ENCODE results near the gene PHF21B. TPM values are rescaled to one million over a fixed set of nuclear protein-coding genes. Genes with fewer than 3 reads are reported as not detected.

The PHF21B gene
- total and polyA plus RNA-seq, 5 donors from 2014 or later, result not detected

GRCh38 chr22:44840611-44841322 lies 169.0 kb downstream of the PHF21B start:
- no peaks in the 10 kb centered on the region for H3K4me1 Mint-ChIP-seq
- ATAC-seq (ENCODE audit: low read depth in 2 of 2), result no peak
- no peak for DNase-seq

GRCh38 chr22:44839721-44840120 lies 170.1 kb downstream of the PHF21B start:
- Mint-ChIP-seq H3K9me3 (peaks cover 0 to 15% (median 3%) of the 10 kb centered on the region in 7 donors), H3K4me1 (no peaks in the 10 kb centered on the region), H3K27ac (no peak overlapping the region), H3K4me3 (no peak overlapping the region), H3K27me3 (peaks cover 5% of the 10 kb centered on the region), H3K36me3 (no peaks in the 10 kb centered on the region)
- Histone ChIP-seq H3K4me1 (ENCODE audit: control insufficient read depth, insufficient read depth, low read length, poor library complexity, severe bottlenecking) (no peaks in the 10 kb centered on the region), H3K27ac (ENCODE audit: insufficient read depth, low read length, poor library complexity, severe bottlenecking) (no peak overlapping the region), H3K36me3 (ENCODE audit: control insufficient read depth, insufficient read depth, low read length) (no peaks in the 10 kb centered on the region), H3K4me3 (ENCODE audit: low read depth, low read length) (no peak overlapping the region), H3K27me3 (ENCODE audit: control insufficient read depth, insufficient read depth, low read length) (no peaks in the 10 kb centered on the region), H3K9me3 (ENCODE audit: control insufficient read depth in 2 of 2, low read length in 2 of 2) (peaks cover 4 to 5% of the 10 kb centered on the region in 2 experiments)
- DNase-seq (no peak), ATAC-seq (ENCODE audit: low read depth in 2 of 2) (no peak)

More at GRCh38 chr22:44840611-44841322, 169.0 kb downstream of the PHF21B start:
- Histone ChIP-seq H3K4me3 (ENCODE audit: low read depth, low read length) (no peak overlapping the region), H3K27me3 (ENCODE audit: control insufficient read depth, insufficient read depth, low read length) (no peaks in the 10 kb centered on the region), H3K9me3 (ENCODE audit: control insufficient read depth in 2 of 2, low read length in 2 of 2) (peaks cover 0 to 2% of the 10 kb centered on the region in 2 experiments), H3K4me1 (ENCODE audit: control insufficient read depth, insufficient read depth, low read length, poor library complexity, severe bottlenecking) (no peaks in the 10 kb centered on the region), H3K36me3 (ENCODE audit: control insufficient read depth, insufficient read depth, low read length) (no peaks in the 10 kb centered on the region), H3K27ac (ENCODE audit: insufficient read depth, low read length, poor library complexity, severe bottlenecking) (no peak overlapping the region)
- Mint-ChIP-seq H3K9me3 (peaks cover 0 to 13% (median 3%) of the 10 kb centered on the region in 7 donors), H3K27ac (no peak overlapping the region), H3K36me3 (no peaks in the 10 kb centered on the region), H3K4me3 (no peak overlapping the region), H3K27me3 (peaks cover 9% of the 10 kb centered on the region)

GRCh38 chr22:44839061-44839460 lies 170.7 kb downstream of the PHF21B start:
- ATAC-seq (ENCODE audit: low read depth in 2 of 2) (no peak), DNase-seq (no peak)
- H3K4me1 ChIP-seq (ENCODE audit: control insufficient read depth, insufficient read depth, low read length, poor library complexity, severe bottlenecking), result no peaks in the 10 kb centered on the region

DNA sequence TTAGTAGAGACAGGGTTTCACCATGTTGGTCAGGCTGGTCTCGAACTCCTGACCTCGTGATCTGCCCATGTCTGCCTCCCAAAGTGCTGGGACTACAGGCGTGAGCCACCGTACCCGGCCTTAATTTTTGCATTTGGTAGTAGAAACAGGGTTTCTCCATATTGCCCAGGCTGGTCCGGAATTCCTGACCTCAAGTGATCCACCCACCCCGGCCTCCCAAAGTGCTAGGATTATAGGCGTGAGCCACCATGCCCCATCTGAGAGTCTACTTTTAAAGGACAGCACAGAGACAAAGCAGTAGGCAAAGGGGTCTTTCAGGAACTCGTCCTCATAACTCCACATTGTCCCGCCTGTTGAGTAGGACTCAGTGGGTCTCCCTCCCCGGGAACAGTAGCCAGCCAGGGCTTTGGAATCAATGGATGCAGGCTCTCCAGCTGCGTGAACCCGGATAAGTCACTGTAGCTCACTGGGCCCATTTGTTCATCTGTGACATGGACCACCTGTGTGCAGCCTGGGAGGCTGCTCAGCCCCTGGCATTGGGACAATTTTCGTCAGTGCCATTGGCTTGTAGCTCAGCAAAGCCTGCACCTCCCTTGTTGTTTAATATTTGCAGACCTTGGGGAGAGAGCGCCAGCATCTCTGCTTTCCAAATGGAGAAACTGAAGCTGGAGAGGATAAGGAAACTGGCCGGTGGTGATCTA lies 171.3 kb downstream of the PHF21B start:
- Mint-ChIP-seq H3K4me3 (no peak overlapping the region), H3K27ac (no peak overlapping the region), H3K36me3 (no peaks in the 10 kb centered on the region), H3K9me3 (peaks cover 0 to 8% (median 3%) of the 10 kb centered on the region in 7 donors), H3K27me3 (no peaks in the 10 kb centered on the region), H3K4me1 (no peaks in the 10 kb centered on the region)
- H3K27me3 ChIP-seq (ENCODE audit: control insufficient read depth, insufficient read depth, low read length), result no peaks in the 10 kb centered on the region
- H3K36me3 ChIP-seq (ENCODE audit: control insufficient read depth, insufficient read depth, low read length), result no peaks in the 10 kb centered on the region
- peaks cover 3 to 8% of the 10 kb centered on the region in 2 experiments for H3K9me3 ChIP-seq (ENCODE audit: control insufficient read depth in 2 of 2, low read length in 2 of 2)
- no peak overlapping the region for H3K4me3 ChIP-seq (ENCODE audit: low read depth, low read length)
- no peaks in the 10 kb centered on the region for H3K4me1 ChIP-seq (ENCODE audit: control insufficient read depth, insufficient read depth, low read length, poor library complexity, severe bottlenecking)
- no peak for ATAC-seq (ENCODE audit: low read depth in 2 of 2)
- no peak for DNase-seq
- no peak overlapping the region for H3K27ac ChIP-seq (ENCODE audit: insufficient read depth, low read length, poor library complexity, severe bottlenecking)

More at GRCh38 chr22:44839061-44839460, 170.7 kb downstream of the PHF21B start:
- Mint-ChIP-seq H3K4me3 (no peak overlapping the region), H3K27me3 (no peaks in the 10 kb centered on the region), H3K4me1 (no peaks in the 10 kb centered on the region), H3K27ac (no peak overlapping the region), H3K36me3 (no peaks in the 10 kb centered on the region), H3K9me3 (peaks cover 0 to 11% (median 5%) of the 10 kb centered on the region in 7 donors)
- no peaks in the 10 kb centered on the region for H3K27me3 ChIP-seq (ENCODE audit: control insufficient read depth, insufficient read depth, low read length)
- H3K4me3 ChIP-seq (ENCODE audit: low read depth, low read length), result no peak overlapping the region
- H3K9me3 ChIP-seq (ENCODE audit: control insufficient read depth in 2 of 2, low read length in 2 of 2), result peaks cover 3 to 8% of the 10 kb centered on the region in 2 experiments
- no peak overlapping the region for H3K27ac ChIP-seq (ENCODE audit: insufficient read depth, low read length, poor library complexity, severe bottlenecking)
- H3K36me3 ChIP-seq (ENCODE audit: control insufficient read depth, insufficient read depth, low read length), result no peaks in the 10 kb centered on the region

- Mint-ChIP-seq H3K4me3 (no peak overlapping the region), H3K27ac (no peak overlapping the region), H3K36me3 (no peaks in the 10 kb centered on the region), H3K9me3 (peaks cover 0 to 8% (median 3%) of the 10 kb centered on the region in 7 donors), H3K27me3 (no peaks in the 10 kb centered on the region), H3K4me1 (no peaks in the 10 kb centered on the region)
- Histone ChIP-seq H3K27ac (ENCODE audit: insufficient read depth, low read length, poor library complexity, severe bottlenecking) (no peak overlapping the region), H3K36me3 (ENCODE audit: control insufficient read depth, insufficient read depth, low read length) (no peaks in the 10 kb centered on the region), H3K9me3 (ENCODE audit: control insufficient read depth in 2 of 2, low read length in 2 of 2) (peaks cover 3 to 8% of the 10 kb centered on the region in 2 experiments), H3K4me3 (ENCODE audit: low read depth, low read length) (no peak overlapping the region), H3K4me1 (ENCODE audit: control insufficient read depth, insufficient read depth, low read length, poor library complexity, severe bottlenecking) (no peaks in the 10 kb centered on the region), H3K27me3 (ENCODE audit: control insufficient read depth, insufficient read depth, low read length) (no peaks in the 10 kb centered on the region)
- no peak for ATAC-seq (ENCODE audit: low read depth in 2 of 2)
- DNase-seq, result no peak
Measured at GRCh38 chr22:44837481-44837880, 172.3 kb downstream of the PHF21B start.

- H3K27me3 Mint-ChIP-seq, result peaks cover 7% of the 10 kb centered on the region
- peaks cover 0 to 8% (median 3%) of the 10 kb centered on the region in 7 donors for H3K9me3 Mint-ChIP-seq
- no peak overlapping the region for H3K4me3 Mint-ChIP-seq
- no peak overlapping the region for H3K27ac ChIP-seq (ENCODE audit: insufficient read depth, low read length, poor library complexity, severe bottlenecking)
- H3K4me1 ChIP-seq (ENCODE audit: control insufficient read depth, insufficient read depth, low read length, poor library complexity, severe bottlenecking), result no peaks in the 10 kb centered on the region
- no peak overlapping the region for H3K4me3 ChIP-seq (ENCODE audit: low read depth, low read length)
- H3K36me3 Mint-ChIP-seq, result no peaks in the 10 kb centered on the region
- no peaks in the 10 kb centered on the region for H3K4me1 Mint-ChIP-seq
- H3K36me3 ChIP-seq (ENCODE audit: control insufficient read depth, insufficient read depth, low read length), result no peaks in the 10 kb centered on the region
- ATAC-seq (ENCODE audit: low read depth in 2 of 2) (no peak), DNase-seq (no peak)
- H3K9me3 ChIP-seq (ENCODE audit: control insufficient read depth in 2 of 2, low read length in 2 of 2), result peaks cover 3 to 8% of the 10 kb centered on the region in 2 experiments
- H3K27me3 ChIP-seq (ENCODE audit: control insufficient read depth, insufficient read depth, low read length), result no peaks in the 10 kb centered on the region
- H3K27ac Mint-ChIP-seq, result no peak overlapping the region
Measured at GRCh38 chr22:44834065-44834464, 175.7 kb downstream of the PHF21B start.

GRCh38 chr22:44831885-44832284 lies 177.9 kb downstream of the PHF21B start:
- Mint-ChIP-seq H3K36me3 (no peaks in the 10 kb centered on the region), H3K27ac (no peak overlapping the region), H3K27me3 (peaks cover 7% of the 10 kb centered on the region), H3K4me3 (no peak overlapping the region), H3K9me3 (peaks cover 0 to 8% (median 3%) of the 10 kb centered on the region in 7 donors), H3K4me1 (no peaks in the 10 kb centered on the region)
- Histone ChIP-seq H3K4me1 (ENCODE audit: control insufficient read depth, insufficient read depth, low read length, poor library complexity, severe bottlenecking) (no peaks in the 10 kb centered on the region), H3K27me3 (ENCODE audit: control insufficient read depth, insufficient read depth, low read length) (no peaks in the 10 kb centered on the region), H3K9me3 (ENCODE audit: control insufficient read depth in 2 of 2, low read length in 2 of 2) (peaks cover 3 to 8% of the 10 kb centered on the region in 2 experiments), H3K4me3 (ENCODE audit: low read depth, low read length) (no peak overlapping the region), H3K36me3 (ENCODE audit: control insufficient read depth, insufficient read depth, low read length) (no peaks in the 10 kb centered on the region), H3K27ac (ENCODE audit: insufficient read depth, low read length, poor library complexity, severe bottlenecking) (no peak overlapping the region)
- ATAC-seq (ENCODE audit: low read depth in 2 of 2), result no peak
- no peak for DNase-seq

Measured in CD4-positive, CD25-positive, alpha-beta regulatory T cell (primary cell).